HG02852 (cell line): ENCODE measurements around the gene KCTD16.

Experiments
- ATAC-seq: cut with Tn5 transposase; IDR thresholded peaks from one replicate; pipeline ENCODE4 v1.9.1; 2021; ENCODE audit warnings: mild to moderate bottlenecking, moderate library complexity; ENCODE audit not compliant: unreplicated experiment

Gene KCTD16

GRCh38 chr5:144438237-144438636 lies 267.6 kb downstream of the KCTD16 start:
- no peak for ATAC-seq

- ATAC-seq: no peak
Observed at GRCh38 chr5:144448457-144448856, 277.8 kb downstream of the KCTD16 start.

GRCh38 chr5:144451187-144451973 lies 280.7 kb downstream of the KCTD16 start:
- ATAC-seq: no peak

- no peak for ATAC-seq
Observed at GRCh38 chr5:144453753-144454152, 283.1 kb downstream of the KCTD16 start.

GRCh38 chr5:144457160-144457559 lies 286.5 kb downstream of the KCTD16 start:
- no peak for ATAC-seq

- ATAC-seq: no peak
Observed at GRCh38 chr5:144458216-144458615, 287.5 kb downstream of the KCTD16 start.

GRCh38 chr5:144460600-144460999 lies 289.9 kb downstream of the KCTD16 start:
- no peak for ATAC-seq

GRCh38 chr5:144462577-144462976 lies 291.9 kb downstream of the KCTD16 start:
- no peak for ATAC-seq

GRCh38 chr5:144463481-144464223 lies 293.0 kb downstream of the KCTD16 start:
- ATAC-seq: no peak

GRCh38 chr5:144464306-144464705 lies 293.6 kb downstream of the KCTD16 start:
- ATAC-seq: no peak

GRCh38 chr5:144465441-144465840 lies 294.8 kb downstream of the KCTD16 start:
- no peak for ATAC-seq

GRCh38 chr5:144467792-144468191 lies 297.1 kb downstream of the KCTD16 start:
- ATAC-seq: no peak

- ATAC-seq: no peak
Observed at GRCh38 chr5:144468571-144468970, 297.9 kb downstream of the KCTD16 start.

- no peak for ATAC-seq
Observed at GRCh38 chr5:144469106-144469505, 298.4 kb downstream of the KCTD16 start.

- ATAC-seq: no peak
Observed at GRCh38 chr5:144472221-144472620, 301.5 kb downstream of the KCTD16 start.

GRCh38 chr5:144473650-144474049 lies 303.0 kb downstream of the KCTD16 start:
- no peak for ATAC-seq

- no peak for ATAC-seq
Observed at GRCh38 chr5:144478565-144478964, 307.9 kb downstream of the KCTD16 start.

- no peak for ATAC-seq
Observed at GRCh38 chr5:144481861-144482260, 311.2 kb downstream of the KCTD16 start.

GRCh38 chr5:144484124-144484897 lies 313.6 kb downstream of the KCTD16 start:
- ATAC-seq: no peak

GRCh38 chr5:144485540-144485939 lies 314.9 kb downstream of the KCTD16 start:
- no peak for ATAC-seq

GRCh38 chr5:144487207-144487606 lies 316.5 kb downstream of the KCTD16 start:
- no peak for ATAC-seq
